KMS-11 (cell line): ENCODE results near the gene MCF2L.
A peak's percentile ranks its signal among the peaks of the same experiment; 100 is the strongest.

Experiments
- H2AFZ ChIP-seq: fragments of 200-600 bp; sonication (generic); 2 replicates; pipeline ENCODE4 v1.6.1; 2016; ENCODE audit warnings: antibody characterized with exemption, mixed run types, low read depth
- H3K27ac ChIP-seq: fragments of 200-600 bp; sonication (generic); 2 replicates; pipeline ENCODE4 v1.6.1; 2016; ENCODE audit warnings: mild to moderate bottlenecking, mixed run types
- H3K27me3 ChIP-seq: fragments of 200-600 bp; sonication (generic); 2 replicates; pipeline ENCODE4 v1.6.1; 2017; ENCODE audit warnings: mild to moderate bottlenecking, low read depth, mixed run types, moderate library complexity; ENCODE audit not compliant: insufficient read depth
- H3K36me3 ChIP-seq: fragments of 200-600 bp; sonication (generic); 2 replicates; pipeline ENCODE4 v1.6.1; 2017; ENCODE audit warnings: mild to moderate bottlenecking, mixed run types; ENCODE audit not compliant: insufficient read depth
- H3K4me1 ChIP-seq: fragments of 200-600 bp; sonication (generic); 2 replicates; pipeline ENCODE4 v1.6.1; 2016; ENCODE audit warnings: mild to moderate bottlenecking, low read depth, mixed run types; ENCODE audit not compliant: poor library complexity, severe bottlenecking
- H3K4me2 ChIP-seq: fragments of 200-600 bp; sonication (generic); 2 replicates; pipeline ENCODE4 v1.7.0; 2016; ENCODE audit warnings: mild to moderate bottlenecking, mixed run types
- H3K4me3 ChIP-seq: fragments of 200-600 bp; sonication (generic); IDR thresholded peaks from 2 replicates; pipeline ENCODE4 v1.6.1; 2017; ENCODE audit warnings: low read depth, low read length, mixed read lengths; ENCODE audit not compliant: insufficient read depth
- H3K79me2 ChIP-seq: fragments of 200-600 bp; sonication (generic); 2 replicates; pipeline ENCODE4 v1.6.1; 2016; ENCODE audit warnings: low read depth, mixed run types; ENCODE audit not compliant: insufficient read depth
- H3K9ac ChIP-seq: fragments of 200-600 bp; sonication (generic); 2 replicates; pipeline ENCODE4 v1.6.1; 2016; ENCODE audit warnings: mild to moderate bottlenecking, mixed run types
- H4K20me1 ChIP-seq: fragments of 200-600 bp; sonication (generic); 2 replicates; pipeline ENCODE4 v1.6.1; 2016; ENCODE audit warnings: mild to moderate bottlenecking, mixed run types; ENCODE audit not compliant: insufficient read depth
- TF ChIP-seq, protein P1 (sequence below): fragments of 200-600 bp; sonication (generic); conservative IDR thresholded peaks from 2 replicates; pipeline ENCODE4 v1.6.1; 2017; ENCODE audit warnings: low read depth, mild to moderate bottlenecking, antibody characterized with exemption, low read length, moderate library complexity, mixed read lengths

MCF2L gene

DNA sequence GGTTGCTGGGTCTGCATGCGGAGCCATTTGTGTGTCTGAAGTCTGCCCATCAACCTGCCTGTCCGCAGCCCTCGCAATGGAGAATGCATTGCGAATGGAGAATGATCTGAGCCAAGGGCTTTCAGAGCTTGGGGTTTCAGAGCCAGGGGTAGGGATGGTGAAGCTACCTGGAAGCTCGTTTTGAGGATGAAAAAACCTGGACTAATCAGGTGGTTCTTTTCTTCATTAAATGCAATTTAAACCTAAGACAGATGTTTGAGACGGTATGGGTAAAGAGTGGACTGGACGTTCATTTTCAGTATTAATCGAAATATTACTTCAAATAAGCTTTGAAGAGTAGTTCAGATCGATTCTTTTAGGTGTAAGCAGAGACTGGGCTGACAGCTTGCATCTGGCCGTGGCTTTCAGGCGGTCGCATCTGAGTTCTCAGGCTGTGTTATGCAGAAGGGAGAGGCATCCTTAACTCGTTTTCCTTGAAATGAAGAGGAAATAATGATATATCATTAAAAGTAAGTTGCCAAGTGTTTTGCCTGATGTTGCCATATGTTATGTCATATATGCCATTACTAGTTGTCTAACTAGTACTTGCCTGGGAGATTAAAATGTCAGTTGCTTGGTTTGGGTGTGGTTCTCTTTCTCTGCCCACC, 801 bp downstream of the MCF2L start:
- H3K4me2 ChIP-seq: peak overlapping the region; percentile 60
- H3K4me3 ChIP-seq: no peak overlapping the region
- peak overlapping the region; percentile 53; the same call in 1 of the 2 replicates for H3K9ac ChIP-seq
- H3K36me3 ChIP-seq: no peaks in the 10 kb centered on the region
- TF ChIP-seq, protein P1, sequence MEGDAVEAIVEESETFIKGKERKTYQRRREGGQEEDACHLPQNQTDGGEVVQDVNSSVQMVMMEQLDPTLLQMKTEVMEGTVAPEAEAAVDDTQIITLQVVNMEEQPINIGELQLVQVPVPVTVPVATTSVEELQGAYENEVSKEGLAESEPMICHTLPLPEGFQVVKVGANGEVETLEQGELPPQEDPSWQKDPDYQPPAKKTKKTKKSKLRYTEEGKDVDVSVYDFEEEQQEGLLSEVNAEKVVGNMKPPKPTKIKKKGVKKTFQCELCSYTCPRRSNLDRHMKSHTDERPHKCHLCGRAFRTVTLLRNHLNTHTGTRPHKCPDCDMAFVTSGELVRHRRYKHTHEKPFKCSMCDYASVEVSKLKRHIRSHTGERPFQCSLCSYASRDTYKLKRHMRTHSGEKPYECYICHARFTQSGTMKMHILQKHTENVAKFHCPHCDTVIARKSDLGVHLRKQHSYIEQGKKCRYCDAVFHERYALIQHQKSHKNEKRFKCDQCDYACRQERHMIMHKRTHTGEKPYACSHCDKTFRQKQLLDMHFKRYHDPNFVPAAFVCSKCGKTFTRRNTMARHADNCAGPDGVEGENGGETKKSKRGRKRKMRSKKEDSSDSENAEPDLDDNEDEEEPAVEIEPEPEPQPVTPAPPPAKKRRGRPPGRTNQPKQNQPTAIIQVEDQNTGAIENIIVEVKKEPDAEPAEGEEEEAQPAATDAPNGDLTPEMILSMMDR: no peak
- no peaks in the 10 kb centered on the region for H3K27me3 ChIP-seq
- no peak overlapping the region for H3K27ac ChIP-seq
- H2AFZ ChIP-seq: peak overlapping the region; percentile 66
- no peaks in the 10 kb centered on the region for H4K20me1 ChIP-seq
- H3K79me2 ChIP-seq: no peaks in the 10 kb centered on the region
- peaks cover 6% of the 10 kb centered on the region for H3K4me1 ChIP-seq

DNA sequence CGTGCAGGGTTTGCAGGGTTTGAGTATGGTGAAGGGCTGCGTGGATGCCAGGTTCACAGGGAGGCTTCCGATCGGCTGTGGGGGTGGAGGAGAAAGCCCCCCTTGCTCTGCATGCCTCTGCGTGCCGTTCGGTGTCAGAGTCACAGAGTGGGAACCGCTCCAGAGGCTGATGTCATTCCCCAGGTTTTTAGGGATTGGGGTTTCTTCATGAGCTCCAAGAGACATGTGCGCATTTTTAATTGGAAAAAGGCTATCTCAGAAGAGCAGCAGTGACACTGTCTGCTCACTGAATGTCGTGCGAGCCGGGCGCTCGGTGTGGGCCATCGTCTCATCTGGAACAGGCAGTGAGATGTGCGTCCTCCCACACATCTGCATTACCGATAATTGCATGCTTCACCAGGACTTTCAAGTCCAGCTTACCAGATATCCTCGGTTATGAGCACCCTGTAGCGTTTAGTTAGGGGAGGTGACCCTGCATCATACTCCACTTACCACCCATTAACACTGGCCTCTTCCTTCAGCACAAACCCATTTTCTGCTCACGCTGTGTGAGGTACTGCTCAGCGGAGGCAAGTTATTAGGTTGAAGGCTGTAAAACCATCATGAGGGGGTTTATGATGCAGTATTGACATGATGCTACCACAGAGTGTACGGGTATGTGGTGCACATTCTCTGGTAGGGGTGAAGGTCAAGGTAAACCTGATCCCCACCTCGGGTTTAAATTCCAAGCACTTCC, 1.7 kb downstream of the MCF2L start:
- Histone ChIP-seq H3K27ac (no peak overlapping the region), H3K27me3 (no peaks in the 10 kb centered on the region), H3K79me2 (no peaks in the 10 kb centered on the region), H3K4me1 (peaks cover 6% of the 10 kb centered on the region), H3K36me3 (no peaks in the 10 kb centered on the region), H4K20me1 (no peaks in the 10 kb centered on the region), H3K9ac (no peak overlapping the region), H2AFZ (no peak overlapping the region), H3K4me2 (no peak overlapping the region), H3K4me3 (no peak overlapping the region)
- TF ChIP-seq, protein P1: no peak

DNA sequence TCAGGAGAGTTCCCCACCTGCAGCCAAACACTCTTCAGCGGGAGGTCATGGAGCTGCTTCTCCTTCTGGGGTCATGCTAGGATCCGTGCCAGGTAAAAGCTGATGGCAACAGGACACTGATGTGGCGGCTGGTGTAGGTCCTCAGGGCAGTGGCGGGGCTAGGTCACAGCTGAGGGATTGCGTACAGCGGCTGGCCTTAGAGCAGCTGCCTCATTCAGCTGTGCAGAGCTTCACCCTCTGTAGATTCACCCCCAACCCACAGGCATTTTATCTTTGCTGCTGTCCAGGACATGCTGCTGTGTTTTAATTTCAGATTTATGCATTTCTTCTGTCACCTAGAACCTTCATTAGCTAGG, 2.3 kb downstream of the MCF2L start:
- H2AFZ ChIP-seq: no peak overlapping the region
- no peak overlapping the region for H3K4me3 ChIP-seq
- H3K27me3 ChIP-seq: no peaks in the 10 kb centered on the region
- no peak overlapping the region for H3K4me2 ChIP-seq
- peaks cover 6% of the 10 kb centered on the region for H3K4me1 ChIP-seq
- no peak overlapping the region for H3K9ac ChIP-seq
- no peaks in the 10 kb centered on the region for H4K20me1 ChIP-seq
- TF ChIP-seq, protein P1: no peak
- H3K79me2 ChIP-seq: no peaks in the 10 kb centered on the region
- no peak overlapping the region for H3K27ac ChIP-seq
- H3K36me3 ChIP-seq: no peaks in the 10 kb centered on the region

DNA sequence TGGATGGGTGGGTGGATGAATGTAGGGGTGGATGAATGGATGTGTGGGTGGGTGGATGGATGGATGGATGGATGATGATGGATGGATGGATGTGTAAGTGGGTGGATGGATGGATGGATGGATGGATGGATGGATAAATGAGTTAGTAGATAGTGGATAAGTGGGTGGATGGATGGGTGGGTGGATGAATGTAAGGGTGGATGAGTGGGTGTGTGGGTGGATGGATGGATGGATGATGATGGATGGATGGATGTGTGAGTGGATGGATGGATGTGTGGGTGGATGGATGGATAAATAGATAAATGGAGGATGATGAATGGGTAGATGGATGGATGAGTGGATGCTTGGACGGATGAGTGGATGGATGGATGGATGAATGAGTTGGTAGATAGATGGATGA, 3.2 kb downstream of the MCF2L start:
- H3K27me3 ChIP-seq: no peaks in the 10 kb centered on the region
- no peaks in the 10 kb centered on the region for H3K36me3 ChIP-seq
- no peak overlapping the region for H3K4me3 ChIP-seq
- H4K20me1 ChIP-seq: no peaks in the 10 kb centered on the region
- no peak overlapping the region for H3K9ac ChIP-seq
- TF ChIP-seq, protein P1: no peak
- H2AFZ ChIP-seq: no peak overlapping the region
- H3K27ac ChIP-seq: no peak overlapping the region
- no peak overlapping the region for H3K4me2 ChIP-seq
- H3K79me2 ChIP-seq: no peaks in the 10 kb centered on the region
- peaks cover 6% of the 10 kb centered on the region for H3K4me1 ChIP-seq
